GM19452 (cell line): ENCODE data around the gene GPR152.
"Not testable (repeated sequence)": the region's sequence is repeated elsewhere in the genome, so short reads cannot be mapped to it uniquely, and the experiment has no call there.

Experiments used
- ATAC-seq: cut with Tn5 transposase; IDR thresholded peaks from one replicate; pipeline ENCODE4 v1.9.1; 2021; ENCODE audit not compliant: unreplicated experiment

GPR152 gene

DNA sequence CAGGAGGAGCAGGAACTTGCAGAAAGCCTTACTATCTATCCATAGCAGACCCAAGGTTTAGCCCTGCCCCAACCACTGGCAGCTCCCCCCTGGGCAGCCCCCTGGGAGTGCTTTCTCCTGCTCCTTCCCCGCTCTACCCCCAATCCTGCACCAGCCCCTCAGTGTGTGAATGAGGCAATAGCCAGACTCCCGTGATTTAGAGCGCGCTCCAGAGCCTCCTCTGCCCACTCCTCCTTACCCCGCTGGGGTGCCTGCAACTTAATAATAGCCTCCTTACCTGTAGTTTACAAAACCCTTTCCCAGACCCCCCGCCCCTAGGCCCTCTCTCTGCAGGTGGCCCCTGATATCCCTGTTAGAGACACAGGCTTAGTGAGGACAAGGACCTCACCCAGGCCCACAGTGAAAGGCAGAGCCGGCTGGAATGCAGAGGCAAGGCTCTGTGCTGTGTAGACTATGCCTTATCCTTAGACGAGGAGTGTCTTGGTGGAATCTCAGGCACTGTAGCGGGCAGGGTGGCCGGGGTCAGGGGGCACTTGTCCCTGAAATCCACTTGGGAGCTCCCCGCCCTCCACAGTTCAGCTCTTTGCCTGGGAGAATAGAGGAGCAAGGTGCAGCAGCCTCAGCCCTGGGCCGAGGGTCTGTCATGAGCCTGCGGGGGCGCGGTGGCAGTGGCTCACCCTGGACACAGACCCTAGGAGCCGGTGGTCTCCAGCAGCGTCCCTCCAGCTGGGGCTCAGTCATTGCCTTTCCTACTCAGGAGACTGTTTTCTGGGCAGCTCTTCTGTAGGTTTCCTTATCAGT, 41.3 kb downstream of the GPR152 start:
- no peak for ATAC-seq

DNA sequence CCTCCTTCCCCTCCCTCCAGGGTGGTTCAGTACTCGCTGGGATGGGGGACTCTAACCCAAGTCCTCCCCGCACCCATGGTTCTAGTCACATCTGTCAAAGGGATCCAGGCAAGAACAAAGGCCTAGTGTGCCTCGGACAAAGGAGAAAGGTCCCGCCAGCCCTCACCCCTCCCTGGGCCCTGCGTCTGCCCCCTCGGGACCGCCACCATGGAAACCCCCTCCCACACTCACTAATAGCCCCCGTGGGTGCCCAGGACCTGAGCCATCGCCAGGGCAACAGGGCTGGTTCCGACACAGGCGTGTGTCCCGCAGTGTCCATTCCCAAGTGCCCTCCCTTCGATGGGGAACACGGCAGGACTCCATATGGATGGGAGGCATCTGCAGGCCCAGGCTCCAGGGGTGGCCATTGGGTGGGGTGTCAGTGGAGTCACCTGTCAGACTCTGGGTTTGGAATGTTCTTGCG, 42.1 kb downstream of the GPR152 start:
- no peak for ATAC-seq

DNA sequence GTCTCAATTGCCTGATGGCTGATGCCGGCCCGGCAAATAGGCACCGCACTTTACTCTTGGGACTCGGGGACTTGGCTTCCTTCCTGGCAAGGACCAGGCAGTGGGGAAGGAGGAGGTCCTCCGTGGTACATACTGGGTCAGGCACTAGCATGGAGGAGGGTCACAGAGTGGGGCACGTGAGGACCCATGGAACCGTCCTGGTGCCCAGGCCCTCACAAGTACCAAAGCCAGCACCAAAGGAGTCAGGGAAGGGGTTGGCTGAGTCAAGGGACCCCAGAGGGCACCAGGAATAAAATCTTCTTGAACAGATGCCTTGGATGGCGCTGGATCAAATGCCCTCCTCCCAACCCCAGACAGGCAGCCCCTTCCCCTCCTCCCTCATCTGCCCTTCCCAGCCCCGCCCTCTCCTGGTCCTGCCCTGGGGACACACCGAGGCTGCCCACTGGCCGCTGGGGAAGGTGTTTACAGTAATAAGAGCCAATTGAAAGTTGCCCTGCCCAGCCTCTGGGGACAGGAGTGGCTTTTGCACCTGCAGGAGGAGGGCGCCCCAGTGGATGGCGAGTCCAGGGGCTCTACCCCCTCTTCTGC, 42.7 kb downstream of the GPR152 start:
- ATAC-seq = no peak

DNA sequence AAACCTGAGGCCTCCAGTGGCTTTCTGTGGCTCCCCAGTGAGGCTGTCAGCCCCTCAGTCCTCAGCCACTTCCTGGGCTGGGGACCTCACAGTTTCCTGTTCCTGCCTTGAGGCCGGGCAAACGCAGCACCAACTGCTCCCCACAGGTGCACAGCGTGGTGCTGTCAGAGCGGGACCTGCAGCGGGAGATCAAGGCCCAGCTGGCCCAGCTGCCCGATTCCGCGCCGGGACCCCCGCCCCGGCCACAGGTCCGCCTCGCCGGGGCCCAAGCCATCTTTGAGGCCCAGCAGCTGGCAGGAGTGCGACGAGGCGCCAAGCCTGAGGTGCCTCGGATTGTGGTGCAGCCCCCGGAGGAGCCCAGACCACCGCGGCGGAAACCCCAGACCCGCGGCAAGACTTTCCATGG, 43.3 kb downstream of the GPR152 start:
- ATAC-seq = peak; percentile 46

DNA sequence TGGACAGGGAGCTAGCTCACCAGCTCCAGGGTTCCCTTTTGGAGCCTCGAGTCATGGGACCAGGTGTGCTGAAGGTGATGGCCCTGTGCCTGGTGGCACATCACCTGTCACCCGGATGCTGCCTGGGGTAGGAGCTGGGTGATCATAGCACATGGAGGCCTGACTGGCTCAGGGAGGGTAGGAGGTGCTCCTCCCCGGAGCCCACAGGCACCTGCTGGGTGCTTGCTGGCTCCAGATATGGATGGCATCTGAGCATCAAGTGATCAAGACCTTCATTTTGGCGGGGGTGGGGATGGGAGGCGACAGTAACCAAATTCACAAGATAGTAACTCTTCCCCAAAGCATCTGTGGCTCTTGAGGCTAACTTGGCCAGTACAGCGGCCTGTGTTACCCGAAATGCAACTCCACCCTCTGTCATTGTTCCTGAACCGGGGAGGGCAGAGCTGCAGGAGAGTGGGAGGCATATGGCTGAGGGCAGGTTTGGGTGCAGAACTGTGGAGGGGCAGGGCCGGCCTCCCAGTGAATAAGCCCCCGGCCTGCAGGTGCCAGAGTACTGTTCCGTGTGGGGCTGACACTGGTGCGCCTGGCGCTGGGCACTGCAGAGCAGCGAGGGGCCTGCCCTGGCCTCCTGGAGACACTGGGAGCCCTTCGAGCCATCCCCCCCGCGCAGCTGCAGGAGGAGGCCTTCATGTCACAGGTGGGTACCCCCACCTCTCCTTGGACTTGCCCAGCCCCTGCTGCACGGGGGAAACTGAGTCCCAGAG, 43.9 kb downstream of the GPR152 start:
- ATAC-seq = peak; percentile 5

DNA sequence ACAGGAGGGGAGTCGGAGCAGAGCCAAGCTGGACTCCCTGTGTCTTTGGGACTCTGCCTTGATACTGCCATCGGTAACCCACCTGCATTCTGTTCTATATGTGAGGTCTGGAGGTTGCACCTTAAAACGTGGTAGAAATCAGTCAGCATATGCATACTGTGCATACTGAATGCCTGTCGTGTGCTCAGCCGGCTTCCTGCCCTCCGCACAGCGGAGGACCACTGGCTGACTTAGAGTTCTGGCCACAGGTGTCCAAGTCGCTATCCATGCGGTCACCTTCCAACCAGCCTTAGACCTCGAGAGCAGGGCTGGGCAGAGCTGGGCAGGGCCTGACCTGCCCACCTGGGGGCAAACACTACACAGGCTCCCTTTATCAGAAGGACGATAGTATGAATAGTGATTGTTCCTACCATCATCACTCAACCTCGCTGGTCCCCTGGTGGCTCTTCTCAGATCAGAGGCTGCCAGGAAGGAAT, 44.8 kb downstream of the GPR152 start:
- no peak for ATAC-seq

DNA sequence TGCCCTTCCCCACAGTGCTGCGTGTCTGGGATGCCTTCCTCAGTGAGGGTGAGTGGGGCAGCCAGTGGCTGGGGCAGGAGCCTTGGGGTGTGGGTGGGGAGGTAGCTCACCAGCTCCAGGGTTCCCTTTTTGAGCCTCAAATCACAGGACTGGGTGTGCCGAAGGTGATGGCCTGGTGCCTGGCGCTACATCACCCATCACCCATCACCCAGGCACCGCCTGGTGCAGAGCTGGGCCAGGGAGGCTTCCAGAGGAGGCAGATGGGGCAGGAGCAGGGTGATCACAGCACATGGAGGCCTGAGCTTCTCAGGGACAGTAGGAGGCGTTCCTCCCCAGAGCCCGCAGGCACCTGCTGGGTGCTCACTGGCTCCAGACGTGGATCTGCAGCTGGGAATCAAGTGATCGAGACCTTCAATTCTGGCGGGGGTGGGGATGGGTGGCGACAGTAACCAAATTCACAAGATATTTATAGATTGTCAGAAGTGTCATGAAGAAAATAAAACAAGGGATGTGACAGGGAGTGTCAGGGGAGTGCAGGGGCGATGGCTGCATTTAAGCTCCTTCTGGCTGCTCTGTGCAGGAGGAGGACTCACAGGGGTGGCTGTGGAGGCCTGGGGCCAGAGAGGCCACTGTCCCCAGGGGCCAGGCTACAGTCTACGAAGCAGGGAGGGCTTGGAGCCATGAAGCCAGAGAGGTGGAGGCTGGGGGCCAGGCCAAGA, 45.4 kb downstream of the GPR152 start:
- ATAC-seq = no peak

DNA sequence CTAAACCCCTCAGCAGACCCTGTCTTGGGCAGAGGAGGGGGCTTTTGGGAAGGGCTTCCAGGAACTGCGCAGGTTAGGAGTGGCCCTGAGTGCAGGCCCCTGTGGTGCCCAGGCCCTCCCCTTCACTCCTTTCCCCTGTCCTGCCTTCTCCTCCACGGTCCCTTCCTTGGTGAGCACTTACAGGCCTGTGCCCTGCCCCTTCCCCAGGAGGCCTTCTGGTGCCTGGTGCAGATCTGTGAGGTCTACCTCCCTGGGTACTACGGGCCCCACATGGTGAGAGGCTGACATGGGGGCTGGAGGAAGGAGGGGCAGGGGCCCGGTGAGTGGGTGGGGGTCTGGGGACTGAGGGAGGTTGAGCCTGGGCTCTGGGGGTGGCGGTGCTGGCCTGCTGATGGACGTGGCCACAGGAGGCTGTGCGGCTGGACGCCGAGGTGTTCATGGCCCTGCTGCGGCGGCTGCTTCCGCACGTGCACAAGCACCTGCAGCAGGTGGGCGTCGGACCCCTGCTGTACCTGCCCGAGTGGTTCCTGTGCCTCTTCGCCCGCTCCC, 46.0 kb downstream of the GPR152 start:
- ATAC-seq = no peak

DNA sequence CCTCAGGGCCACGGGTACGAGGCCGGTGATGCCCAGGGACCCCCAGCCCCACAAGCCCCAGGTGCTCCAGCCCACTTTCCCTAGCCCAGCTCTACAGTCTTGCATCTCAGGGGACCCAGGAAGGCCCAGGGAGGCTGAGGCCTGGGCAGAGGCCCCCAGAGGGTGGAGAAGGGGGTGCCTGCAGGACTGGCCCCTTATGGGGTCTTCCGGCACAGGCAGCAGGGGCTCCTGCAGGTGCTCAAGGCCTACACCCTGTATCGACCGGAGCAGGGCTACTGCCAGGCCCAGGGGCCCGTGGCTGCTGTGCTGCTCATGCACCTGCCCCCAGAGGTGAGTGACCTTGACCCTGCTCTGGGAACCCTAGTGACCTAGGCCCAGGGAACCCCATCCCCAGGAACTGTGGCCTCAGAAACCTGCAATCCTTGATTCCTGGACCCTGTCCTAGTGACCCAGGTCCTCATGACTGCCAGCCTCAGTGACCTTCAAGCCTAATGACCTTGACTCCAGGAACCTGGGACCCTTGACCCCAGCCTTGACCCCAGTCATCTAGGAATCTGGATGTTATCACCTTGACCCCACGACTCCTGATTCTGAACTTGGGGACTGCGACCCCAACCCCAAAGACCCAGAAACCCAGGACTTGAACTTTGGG, 46.7 kb downstream of the GPR152 start:
- no peak for ATAC-seq

DNA sequence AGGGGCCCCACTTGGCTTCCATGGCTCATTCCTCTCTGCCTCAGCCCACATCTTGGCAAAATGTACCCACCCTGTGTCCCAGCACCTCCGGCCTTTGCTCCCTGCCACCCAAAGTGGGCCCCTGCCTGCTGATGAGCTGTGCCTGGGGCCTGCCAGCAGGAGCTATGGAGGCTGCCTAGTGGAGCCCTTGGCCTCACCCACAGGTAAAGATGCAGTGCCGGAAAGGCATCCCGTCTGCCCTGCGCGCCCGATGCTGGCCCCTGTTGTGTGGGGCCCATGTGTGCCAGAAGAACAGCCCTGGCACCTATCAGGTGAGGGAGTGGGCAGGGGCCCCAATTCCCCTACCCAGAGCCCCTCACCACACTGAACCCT, 47.3 kb downstream of the GPR152 start:
- ATAC-seq = no peak

DNA sequence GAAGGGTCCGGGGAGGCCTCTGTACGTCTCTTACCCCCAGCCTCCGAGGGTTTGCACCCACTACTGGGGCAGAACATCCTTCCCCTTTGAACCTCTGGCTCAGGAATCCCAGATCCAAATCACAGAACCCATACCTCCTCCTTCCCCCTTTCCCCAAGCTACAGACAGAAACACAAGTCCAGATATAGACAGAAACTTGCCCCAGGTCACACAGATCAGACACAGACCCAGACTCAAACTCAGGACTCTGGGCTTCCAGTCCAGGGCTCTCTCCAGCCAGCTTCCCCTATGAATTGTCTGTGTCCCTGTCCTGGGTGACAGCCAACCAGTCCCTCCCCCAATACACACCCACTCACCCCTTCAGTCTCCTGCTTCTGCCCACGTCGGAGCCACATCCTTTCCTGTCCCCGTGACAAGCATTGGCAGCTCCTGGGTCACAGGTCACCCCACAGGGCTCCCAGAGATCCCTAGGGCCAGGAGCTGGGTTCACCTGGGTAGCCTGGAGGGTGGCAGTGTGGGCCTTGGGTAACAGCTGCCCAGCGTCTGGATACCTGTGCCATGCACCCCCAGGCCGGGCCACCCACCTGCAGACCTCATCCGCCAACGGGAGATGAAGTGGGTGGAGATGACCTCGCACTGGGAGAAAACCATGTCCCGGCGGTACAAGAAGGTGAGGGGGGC, 47.9 kb downstream of the GPR152 start:
- ATAC-seq = no peak

DNA sequence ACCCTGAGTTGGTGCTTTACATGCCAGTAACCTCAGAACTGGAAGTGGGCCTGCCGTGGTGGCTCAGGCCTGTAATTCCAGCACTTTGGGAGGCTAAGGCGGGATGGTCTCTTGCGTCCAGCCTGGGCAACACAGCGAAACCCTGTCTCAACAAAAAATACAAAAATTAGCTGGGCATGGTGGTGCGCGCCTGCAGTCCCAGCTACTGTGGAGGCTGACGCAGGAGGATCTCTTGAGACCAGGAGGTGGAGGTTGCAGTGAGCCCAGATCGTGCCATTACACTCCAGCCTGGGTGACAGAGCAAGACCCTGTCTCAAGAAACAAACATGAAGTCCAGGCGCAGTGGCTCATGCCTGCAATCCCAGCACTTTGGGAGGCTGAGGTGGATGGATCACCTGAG, 49.4 kb downstream of the GPR152 start:
- not testable (repeated sequence) for ATAC-seq

DNA sequence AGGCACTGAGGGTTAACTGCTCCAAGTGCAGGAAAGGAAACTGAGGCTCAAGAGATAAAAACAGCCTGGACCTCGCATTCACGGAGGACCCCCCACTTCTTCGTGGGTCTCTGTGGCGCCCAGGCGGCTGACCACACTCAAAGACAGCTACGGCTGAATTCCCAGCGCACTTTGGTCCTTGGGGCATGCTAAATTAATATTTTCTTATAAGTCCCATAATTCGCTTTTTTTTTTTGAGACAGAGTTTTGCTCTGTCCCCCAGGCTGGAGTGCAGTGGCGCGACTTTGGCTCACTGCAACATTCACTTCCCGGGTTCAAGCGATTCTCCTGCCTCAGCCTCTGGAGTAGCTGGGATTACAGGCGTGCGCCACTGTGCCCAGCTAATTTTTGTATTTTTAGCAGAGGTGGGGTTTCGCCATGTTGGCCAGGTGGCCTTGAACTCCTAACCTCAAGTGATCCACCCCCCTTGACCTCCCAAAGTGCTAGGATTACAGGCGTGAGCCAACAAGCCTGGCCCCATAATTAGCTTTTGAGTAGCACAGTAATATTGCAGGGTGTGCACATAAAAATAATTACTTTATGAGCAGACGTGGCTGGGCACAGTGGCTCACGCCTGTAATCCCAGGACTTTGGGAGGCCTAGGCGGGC, 50.2 kb downstream of the GPR152 start:
- not testable (repeated sequence) for ATAC-seq

DNA sequence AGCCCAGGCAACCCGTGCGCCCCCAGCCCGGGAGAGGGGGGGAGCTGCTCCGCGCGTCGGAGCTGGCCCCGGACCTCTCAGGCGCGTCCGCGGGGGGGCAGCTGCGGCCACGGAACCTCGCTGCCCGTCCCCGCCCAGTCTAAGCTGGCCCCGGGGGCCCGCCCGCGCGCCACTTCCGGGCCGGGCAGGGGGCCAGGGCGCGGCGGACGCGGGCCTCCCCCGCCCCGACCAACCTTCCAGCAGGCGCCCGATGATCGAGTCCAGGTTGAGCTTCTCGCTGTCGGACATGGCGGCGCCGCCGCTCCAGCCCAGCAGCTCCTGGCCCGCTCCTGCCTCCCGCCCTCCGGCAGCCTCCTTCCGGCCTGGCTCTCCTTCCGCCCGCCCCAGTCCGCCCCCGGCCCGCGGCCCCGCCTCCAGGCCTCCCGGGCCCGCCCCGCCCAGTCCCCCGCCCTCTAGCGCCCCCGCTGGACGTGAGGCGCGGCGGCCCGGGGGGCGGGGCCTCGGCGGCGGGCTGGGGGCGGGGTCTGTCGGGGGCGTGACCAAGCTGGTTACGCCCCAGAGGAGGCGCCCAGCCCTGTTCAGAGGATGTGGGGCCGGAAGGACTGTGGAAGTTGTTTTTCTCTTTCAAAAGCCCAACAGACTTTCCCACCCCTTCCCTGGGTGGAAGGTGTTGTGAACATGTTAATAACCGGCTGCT, 50.9 kb downstream of the GPR152 start, which contains the start of gene PPP1CA:
PPP1CA (minus strand) TSS at position 364 of the 697 bp plus-strand sequence; CDS start at position 288, 76 bp downstream.
- peak; percentile 60 for ATAC-seq
